ENCODE measurements around the gene CHST12. TPM values are rescaled to one million over a fixed set of nuclear protein-coding genes. Genes with fewer than 3 reads are reported as not detected.

Gene CHST12
- total and polyA plus RNA-seq, 12 donors, result 2.5 to 31.2 (median 19.4) TPM

DNA sequence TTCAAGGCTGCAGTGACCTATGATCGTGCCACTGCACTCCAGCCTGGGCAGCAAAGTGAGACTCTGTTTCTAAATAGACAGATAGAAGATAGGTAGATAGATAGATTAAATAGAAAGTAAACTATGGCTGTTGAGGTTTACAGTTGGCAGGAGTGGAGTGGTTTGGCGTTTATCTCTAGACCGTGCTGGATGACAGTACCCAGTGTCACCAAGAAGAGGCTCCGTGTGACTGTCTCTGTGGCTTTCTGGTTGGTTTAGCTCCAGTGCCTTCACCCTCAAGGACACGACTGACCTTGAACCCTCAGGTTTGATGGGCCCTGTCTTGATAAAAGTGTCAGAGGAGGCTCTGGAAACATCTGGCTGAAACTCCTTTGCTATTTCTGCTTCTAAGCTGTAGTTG, 31.7 kb downstream of the CHST12 start:
- intact Hi-C loops (cut with DNase I), result no loop called here
- Histone ChIP-seq H3K9me3 (replicated peaks in 1 of 3) (no peaks in the 10 kb centered on the region), H3K4me1 (replicated peaks in 1 of 2) (no peaks in the 10 kb centered on the region), H3K36me3 (replicated peaks in 1 of 2) (peaks cover 0 to 16% of the 10 kb centered on the region in 2 donors), H3K27me3 (no peaks in the 10 kb centered on the region), H3K27ac (no peak overlapping the region), H3K4me3 (no peak overlapping the region)
- TF ChIP-seq, protein P1, sequence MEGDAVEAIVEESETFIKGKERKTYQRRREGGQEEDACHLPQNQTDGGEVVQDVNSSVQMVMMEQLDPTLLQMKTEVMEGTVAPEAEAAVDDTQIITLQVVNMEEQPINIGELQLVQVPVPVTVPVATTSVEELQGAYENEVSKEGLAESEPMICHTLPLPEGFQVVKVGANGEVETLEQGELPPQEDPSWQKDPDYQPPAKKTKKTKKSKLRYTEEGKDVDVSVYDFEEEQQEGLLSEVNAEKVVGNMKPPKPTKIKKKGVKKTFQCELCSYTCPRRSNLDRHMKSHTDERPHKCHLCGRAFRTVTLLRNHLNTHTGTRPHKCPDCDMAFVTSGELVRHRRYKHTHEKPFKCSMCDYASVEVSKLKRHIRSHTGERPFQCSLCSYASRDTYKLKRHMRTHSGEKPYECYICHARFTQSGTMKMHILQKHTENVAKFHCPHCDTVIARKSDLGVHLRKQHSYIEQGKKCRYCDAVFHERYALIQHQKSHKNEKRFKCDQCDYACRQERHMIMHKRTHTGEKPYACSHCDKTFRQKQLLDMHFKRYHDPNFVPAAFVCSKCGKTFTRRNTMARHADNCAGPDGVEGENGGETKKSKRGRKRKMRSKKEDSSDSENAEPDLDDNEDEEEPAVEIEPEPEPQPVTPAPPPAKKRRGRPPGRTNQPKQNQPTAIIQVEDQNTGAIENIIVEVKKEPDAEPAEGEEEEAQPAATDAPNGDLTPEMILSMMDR (IDR thresholded peaks at IDR 0.05), result no peak
- no peak for TF ChIP-seq POLR2A (IDR thresholded peaks at IDR 0.05)
- 55 to 72% (median 69%) methylated on average over 5 of the region's 5 CpGs for WGBS, 4 donors
- no peak for DNase-seq

DNA sequence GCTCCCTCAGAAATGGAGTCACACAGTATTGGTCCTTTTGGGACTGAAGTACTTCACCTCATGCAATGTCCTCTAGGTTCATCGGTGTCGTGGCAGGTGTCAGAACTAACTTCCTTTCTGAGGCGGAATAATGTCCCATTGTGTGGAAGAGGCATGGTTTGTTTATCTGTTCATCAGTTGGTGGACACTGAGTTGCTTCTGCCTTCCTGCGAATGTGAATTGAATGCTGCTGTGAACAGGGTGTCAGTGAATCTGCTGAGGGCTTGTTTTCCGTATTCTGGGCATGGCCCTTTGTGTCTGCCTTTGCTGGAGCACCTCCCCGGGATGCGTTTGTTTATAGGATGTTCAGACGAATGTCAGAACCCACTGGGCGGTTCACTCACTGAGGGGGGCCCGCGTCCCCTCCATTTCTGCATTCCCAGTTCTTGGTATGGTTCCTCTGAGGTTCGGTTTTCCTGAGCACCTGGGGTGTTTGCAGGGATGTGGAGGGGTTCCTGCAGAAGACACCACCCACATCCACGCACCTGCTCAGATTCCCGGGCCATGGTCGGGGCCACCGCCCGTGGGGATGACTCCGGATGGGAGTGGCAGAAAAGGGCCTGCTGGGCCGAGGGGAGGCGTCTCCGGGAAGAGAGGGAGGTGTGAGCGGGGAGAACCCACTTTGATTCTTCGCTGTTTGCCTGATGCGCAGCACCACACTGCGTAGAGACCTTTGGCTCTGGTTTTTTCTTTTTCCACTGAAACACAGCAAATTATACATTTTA, 33.1 kb downstream of the CHST12 start:
- no peak overlapping the region for H3K4me3 ChIP-seq
- TF ChIP-seq POLR2A (IDR thresholded peaks at IDR 0.05), result no peak
- TF ChIP-seq, protein P1 (IDR thresholded peaks at IDR 0.05), result no peak
- H3K27ac ChIP-seq, result no peak overlapping the region
- no peak for DNase-seq
- no peaks in the 10 kb centered on the region for H3K27me3 ChIP-seq
- H3K36me3 ChIP-seq (replicated peaks in 1 of 2), result peaks cover 0 to 16% of the 10 kb centered on the region in 2 donors
- 91 to 92% (median 92%) methylated on average over 21 to 25 of the region's 25 CpGs for WGBS, 4 donors
- intact Hi-C loops (cut with DNase I), result no loop called here
- H3K4me1 ChIP-seq (replicated peaks in 1 of 2), result no peaks in the 10 kb centered on the region
- no peaks in the 10 kb centered on the region for H3K9me3 ChIP-seq (replicated peaks in 1 of 3)

DNA sequence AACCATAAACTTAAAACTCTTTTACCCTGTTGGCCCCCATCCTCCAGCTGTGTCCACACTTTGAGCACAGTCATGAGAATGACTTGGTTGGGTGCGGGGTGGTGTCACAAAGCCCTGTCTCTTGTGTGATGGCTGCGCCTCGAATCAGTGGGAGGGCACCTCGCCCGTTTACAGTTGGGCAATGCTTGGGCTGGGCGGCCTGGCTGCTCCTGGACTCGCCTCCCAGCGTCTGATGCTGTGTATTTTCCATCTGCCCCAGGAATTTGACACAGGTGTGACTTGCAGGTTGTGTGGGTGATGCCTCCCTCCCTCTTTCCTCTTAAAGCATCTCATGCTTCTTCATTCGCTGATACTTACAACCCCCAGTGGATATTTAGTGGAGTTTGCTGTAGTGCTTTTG, 33.7 kb downstream of the CHST12 start:
- H3K9me3 ChIP-seq (replicated peaks in 1 of 3), result no peaks in the 10 kb centered on the region
- no peaks in the 10 kb centered on the region for H3K27me3 ChIP-seq
- 92 to 98% (median 94%) methylated on average over 9 of the region's 9 CpGs for WGBS, 4 donors
- no peak for DNase-seq
- H3K4me3 ChIP-seq, result no peak overlapping the region
- H3K27ac ChIP-seq, result no peak overlapping the region
- intact Hi-C loops (cut with DNase I), result no loop called here
- no peaks in the 10 kb centered on the region for H3K4me1 ChIP-seq (replicated peaks in 1 of 2)
- peaks cover 0 to 16% of the 10 kb centered on the region in 2 donors for H3K36me3 ChIP-seq (replicated peaks in 1 of 2)
- TF ChIP-seq POLR2A (IDR thresholded peaks at IDR 0.05), result no peak
- TF ChIP-seq, protein P1 (IDR thresholded peaks at IDR 0.05), result no peak

GRCh38 chr7:2437537-2438148, 34.2 kb downstream of the CHST12 start:
- 82 to 90% (median 87%) methylated on average over 16 of the region's 16 CpGs for WGBS, 4 donors
- intact Hi-C loops (cut with DNase I), result no loop called here
- Histone ChIP-seq H3K4me1 (replicated peaks in 1 of 2) (no peaks in the 10 kb centered on the region), H3K36me3 (replicated peaks in 1 of 2) (peaks cover 0 to 16% of the 10 kb centered on the region in 2 donors), H3K9me3 (replicated peaks in 1 of 3) (no peaks in the 10 kb centered on the region), H3K4me3 (no peak overlapping the region), H3K27ac (no peak overlapping the region), H3K27me3 (no peaks in the 10 kb centered on the region)
- no peak for DNase-seq
- TF ChIP-seq, protein P1 (IDR thresholded peaks at IDR 0.05), result no peak
- TF ChIP-seq POLR2A (IDR thresholded peaks at IDR 0.05), result no peak

All from adrenal gland (tissue), 12 donors.